Keratinocyte (primary cell): ENCODE measurements around the gene FNTB. TPM values are rescaled to one million over a fixed set of nuclear protein-coding genes. Genes with fewer than 3 reads are reported as not detected.

Experiments used
- DNase-seq: peaks from one replicate; pipeline ENCODE4 v3.0.0-alpha.2; 2011; ENCODE audit warnings: low read depth, missing footprints, low spot score
- FAIRE-seq: peaks from 2 replicates; lab custom pipeline; 2011; peaks lifted over from hg19 to GRCh38; lab: Jason Lieb, UNC
- H2AFZ ChIP-seq: 2 replicates; pipeline ENCODE4 v1.6.0; 2012; ENCODE audit warnings: low read length, control low read depth, inconsistent platforms; ENCODE audit not compliant: control insufficient read depth
- H3K27ac ChIP-seq: 2 replicates; pipeline ENCODE4 v1.5.1; 2011; ENCODE audit warnings: low read length; ENCODE audit not compliant: control insufficient read depth, insufficient read depth
- H3K27me3 ChIP-seq: 3 replicates; pipeline ENCODE4 v1.6.0; 2011; ENCODE audit warnings: low read length; ENCODE audit not compliant: control insufficient read depth, insufficient read depth; ENCODE audit errors: extremely low read depth
- H3K36me3 ChIP-seq, 2 experiments: 2 replicates in 1 of 2; 3 replicates in 1 of 2; pipeline ENCODE4 v1.5.1; 2011; ENCODE audit warnings: low read length in 2 of 2, mild to moderate bottlenecking in 1 of 2; ENCODE audit not compliant: control insufficient read depth in 2 of 2, insufficient read depth in 2 of 2; ENCODE audit errors: extremely low read depth in 1 of 2
- H3K4me1 ChIP-seq: 3 replicates; pipeline ENCODE4 v1.5.1; 2011; ENCODE audit warnings: low read length; ENCODE audit not compliant: control insufficient read depth, insufficient read depth; ENCODE audit errors: extremely low read depth
- H3K4me2 ChIP-seq: 3 replicates; pipeline ENCODE4 v1.6.0; 2011; ENCODE audit warnings: low read depth, low read length; ENCODE audit not compliant: control insufficient read depth, insufficient read depth; ENCODE audit errors: extremely low read depth
- H3K4me3 ChIP-seq, 3 experiments: fragments of 200-600 bp in 1 of 3; sonication (generic) in 1 of 3; 2 replicates in 2 of 3; 3 replicates in 1 of 3; pipeline ENCODE4 v1.5.1; 2011 to 2016; ENCODE audit warnings: low read length in 3 of 3, mild to moderate bottlenecking in 3 of 3, control low read depth in 2 of 3, inconsistent platforms in 1 of 3, low read depth in 1 of 3, mixed read lengths in 1 of 3, mixed run types in 1 of 3, moderate library complexity in 1 of 3; ENCODE audit not compliant: control insufficient read depth in 2 of 3, insufficient read depth in 2 of 3; ENCODE audit errors: extremely low read depth in 1 of 3
- H3K79me2 ChIP-seq: 2 replicates; pipeline ENCODE4 v1.6.0; 2012; ENCODE audit warnings: low read length; ENCODE audit not compliant: control insufficient read depth, insufficient read depth
- H3K9ac ChIP-seq: 3 replicates; pipeline ENCODE4 v1.6.0; 2011; ENCODE audit warnings: low read length; ENCODE audit not compliant: control insufficient read depth, insufficient read depth; ENCODE audit errors: extremely low read depth
- H3K9me1 ChIP-seq: 3 replicates; pipeline ENCODE4 v1.6.0; 2011; ENCODE audit warnings: low read length; ENCODE audit not compliant: control insufficient read depth, insufficient read depth; ENCODE audit errors: extremely low read depth
- H3K9me3 ChIP-seq: 2 replicates; pipeline ENCODE4 v1.5.1; 2012; ENCODE audit warnings: low read depth, low read length; ENCODE audit not compliant: control insufficient read depth
- H4K20me1 ChIP-seq: 3 replicates; pipeline ENCODE4 v1.6.0; 2011; ENCODE audit warnings: low read length; ENCODE audit not compliant: control insufficient read depth, insufficient read depth; ENCODE audit errors: extremely low read depth
- EZH2 ChIP-seq: IDR thresholded peaks from one replicate; pipeline ENCODE4 v1.6.1; 2012; ENCODE audit warnings: inconsistent platforms, mild to moderate bottlenecking, low read length, moderate library complexity
- dilution Hi-C: fragments of 300-500 bp; cut with MboI; formaldehyde crosslinking; loops from one replicate; pipeline ENCODE4 v1.7.0; 2020; ENCODE audit warnings: low sequenced_read_pairs; ENCODE audit not compliant: extremely low pct_ligation_motif_present
- polyA plus RNA-seq, 5 experiments: library from polyadenylated mRNA; depleted of rRNA in 3 of 5; stranded (reverse) in 3 of 5; stranded (forward) in 1 of 5; unstranded in 1 of 5; fragments of >200 nt; gene quantifications; 1 replicate in 1 of 5; 2 replicates in 3 of 5; 3 replicates in 1 of 5; pipeline versions ENCODE4 v1.2.1 to v1.2.3, GENCODE V29; 2011 to 2012; ENCODE audit warnings: missing spikeins in 2 of 5, low read depth in 1 of 5, low replicate concordance in 1 of 5
- TF ChIP-seq, protein P1 (sequence below), 3 experiments: IDR thresholded peaks in 1 of 3; conservative IDR thresholded peaks in 1 of 3; optimal IDR thresholded peaks in 1 of 3; 2 replicates in 2 of 3; 3 replicates in 1 of 3; pipeline versions ENCODE3 to v1.5.1; 2011; ENCODE audit warnings: low read length in 3 of 3, mild to moderate bottlenecking in 3 of 3, moderate library complexity in 2 of 3, control low read depth in 1 of 3, inconsistent platforms in 1 of 3; ENCODE audit not compliant: insufficient read depth in 2 of 3; ENCODE audit errors: extremely low read depth in 1 of 3

Gene FNTB
- polyA plus RNA-seq, 1 donor (not counting 4 experiments of a cell fraction or from before 2014, with no cell fraction given), result 10.1 TPM

- Histone ChIP-seq H3K4me3 (no peak overlapping the region), H3K9me1 (no peaks in the 10 kb centered on the region), H3K36me3 (peaks cover 0 to 7% of the 10 kb centered on the region in 2 experiments), H4K20me1 (no peaks in the 10 kb centered on the region), H3K27me3 (no peaks in the 10 kb centered on the region), H3K4me2 (no peak overlapping the region), H3K9ac (no peak overlapping the region), H3K27ac (no peak overlapping the region), H3K9me3 (no peaks in the 10 kb centered on the region), H3K4me1 (peaks cover 4% of the 10 kb centered on the region), H2AFZ (no peak overlapping the region), H3K79me2 (no peaks in the 10 kb centered on the region)
- no peak for TF ChIP-seq EZH2
- TF ChIP-seq, protein P1, sequence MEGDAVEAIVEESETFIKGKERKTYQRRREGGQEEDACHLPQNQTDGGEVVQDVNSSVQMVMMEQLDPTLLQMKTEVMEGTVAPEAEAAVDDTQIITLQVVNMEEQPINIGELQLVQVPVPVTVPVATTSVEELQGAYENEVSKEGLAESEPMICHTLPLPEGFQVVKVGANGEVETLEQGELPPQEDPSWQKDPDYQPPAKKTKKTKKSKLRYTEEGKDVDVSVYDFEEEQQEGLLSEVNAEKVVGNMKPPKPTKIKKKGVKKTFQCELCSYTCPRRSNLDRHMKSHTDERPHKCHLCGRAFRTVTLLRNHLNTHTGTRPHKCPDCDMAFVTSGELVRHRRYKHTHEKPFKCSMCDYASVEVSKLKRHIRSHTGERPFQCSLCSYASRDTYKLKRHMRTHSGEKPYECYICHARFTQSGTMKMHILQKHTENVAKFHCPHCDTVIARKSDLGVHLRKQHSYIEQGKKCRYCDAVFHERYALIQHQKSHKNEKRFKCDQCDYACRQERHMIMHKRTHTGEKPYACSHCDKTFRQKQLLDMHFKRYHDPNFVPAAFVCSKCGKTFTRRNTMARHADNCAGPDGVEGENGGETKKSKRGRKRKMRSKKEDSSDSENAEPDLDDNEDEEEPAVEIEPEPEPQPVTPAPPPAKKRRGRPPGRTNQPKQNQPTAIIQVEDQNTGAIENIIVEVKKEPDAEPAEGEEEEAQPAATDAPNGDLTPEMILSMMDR (optimal IDR thresholded peaks at IDR 0.05 in 1 of 3, IDR thresholded peaks at IDR 0.05 in 1 of 3, conservative IDR thresholded peaks at IDR 0.05 in 1 of 3; ENCODE audit: extremely low read depth in 1 of 3, insufficient read depth in 2 of 3, low read length in 3 of 3), result no peak
- dilution Hi-C loops, result no loop called here
- DNase-seq, result no peak
- FAIRE-seq, result no peak
These were observed 38.7 kb upstream of the FNTB start for GRCh38 chr14:64947710-64948611.

GRCh38 chr14:64948612-64949210, 38.0 kb upstream of the FNTB start:
- Histone ChIP-seq H3K36me3 (peaks cover 0 to 4% of the 10 kb centered on the region in 2 experiments), H3K4me3 (no peak overlapping the region), H3K4me2 (no peak overlapping the region), H4K20me1 (no peaks in the 10 kb centered on the region), H2AFZ (no peak overlapping the region), H3K79me2 (no peaks in the 10 kb centered on the region), H3K4me1 (no peaks in the 10 kb centered on the region), H3K27me3 (no peaks in the 10 kb centered on the region), H3K9me1 (no peaks in the 10 kb centered on the region), H3K9me3 (no peaks in the 10 kb centered on the region), H3K9ac (no peak overlapping the region), H3K27ac (no peak overlapping the region)
- FAIRE-seq, result no peak
- DNase-seq, result no peak
- dilution Hi-C loops, result no loop called here
- TF ChIP-seq, protein P1 (optimal IDR thresholded peaks at IDR 0.05 in 1 of 3, IDR thresholded peaks at IDR 0.05 in 1 of 3, conservative IDR thresholded peaks at IDR 0.05 in 1 of 3; ENCODE audit: extremely low read depth in 1 of 3, insufficient read depth in 2 of 3, low read length in 3 of 3), result no peak
- TF ChIP-seq EZH2, result no peak
